HG02610 (cell line): ENCODE measurements around the gene CCKAR.

Experiments
- ATAC-seq: cut with Tn5 transposase; IDR thresholded peaks from one replicate; pipeline ENCODE4 v1.9.1; 2021; ENCODE audit warnings: mild to moderate bottlenecking, moderate library complexity; ENCODE audit not compliant: unreplicated experiment

CCKAR gene

DNA sequence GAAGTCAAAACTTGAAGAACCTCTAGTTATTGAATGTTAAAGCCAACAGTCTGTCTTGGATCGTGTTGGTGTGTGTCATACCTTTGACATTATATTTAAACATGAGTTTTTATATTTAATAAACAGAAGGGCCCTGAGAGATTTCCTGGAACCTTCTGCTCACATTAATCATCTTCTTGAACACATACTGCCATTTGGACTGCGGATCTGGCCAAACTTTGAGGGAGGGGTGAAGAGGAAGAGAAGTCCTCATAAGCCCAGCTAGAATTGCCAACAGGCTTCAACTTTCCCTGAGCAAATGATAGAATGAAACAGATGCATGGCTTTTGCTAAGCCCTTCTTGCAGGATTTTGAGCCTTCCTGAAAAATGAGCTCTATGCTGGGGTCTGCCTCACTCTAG lies 27.4 kb downstream of the CCKAR start:
- no peak for ATAC-seq

- no peak for ATAC-seq
Measured at GRCh38 chr4:26459756-26460530, 30.3 kb downstream of the CCKAR start.

DNA sequence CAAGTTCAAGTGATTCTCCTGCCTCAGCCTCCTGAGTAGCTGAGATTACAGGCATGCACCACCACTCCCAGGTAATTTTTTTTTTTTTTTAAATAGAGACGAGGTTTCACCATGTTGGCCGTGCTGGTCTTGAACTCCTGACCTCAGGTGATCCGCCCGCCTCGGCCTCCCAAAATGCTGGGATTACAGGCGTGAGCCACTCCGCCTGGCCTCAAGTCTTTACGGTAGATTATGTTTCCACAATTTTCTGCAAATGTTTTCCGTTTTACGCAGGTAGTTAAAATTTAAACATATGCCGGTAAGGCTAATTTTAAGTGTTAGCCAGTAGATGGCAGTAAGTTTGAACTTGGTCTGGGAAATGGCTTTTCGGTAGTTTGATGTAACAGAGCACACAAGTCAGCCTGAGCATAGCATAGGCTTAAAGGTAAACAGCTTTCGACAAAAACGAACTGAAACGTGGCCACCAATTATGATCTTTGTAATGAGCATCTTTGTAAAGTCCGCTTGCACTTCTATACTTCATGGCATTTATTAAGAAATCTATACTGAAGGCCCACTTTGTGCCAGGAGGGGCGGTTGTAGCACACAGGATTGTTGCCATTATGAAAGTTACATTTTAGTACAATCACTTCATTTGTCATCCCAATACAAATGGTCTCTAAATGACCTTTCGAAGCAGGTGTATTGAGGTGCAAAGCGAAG lies 31.1 kb downstream of the CCKAR start:
- peak; percentile 57 for ATAC-seq

- ATAC-seq, result no peak
Measured at GRCh38 chr4:26458157-26458561, 32.1 kb downstream of the CCKAR start.

GRCh38 chr4:26457412-26457811 lies 32.9 kb downstream of the CCKAR start:
- ATAC-seq, result no peak

DNA sequence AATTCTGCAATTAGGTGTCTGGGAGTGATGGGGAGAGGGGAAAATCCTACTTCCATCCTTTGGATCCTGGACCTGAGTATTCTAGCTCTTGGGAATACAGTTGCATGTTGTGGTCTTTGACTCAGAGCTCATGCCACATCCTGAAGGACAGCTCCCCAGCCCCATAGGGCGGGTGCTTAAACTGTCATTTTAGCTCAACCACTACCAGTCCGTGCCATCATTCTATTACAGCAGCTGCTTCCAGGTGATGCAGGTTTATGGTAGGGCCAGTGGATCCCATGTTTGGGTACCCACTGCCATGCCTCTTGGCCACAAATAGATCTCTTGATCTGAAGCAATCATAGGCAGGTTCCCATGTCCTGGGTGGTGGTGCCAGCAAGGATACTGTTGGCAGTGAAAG lies 34.7 kb downstream of the CCKAR start:
- ATAC-seq, result no peak

DNA sequence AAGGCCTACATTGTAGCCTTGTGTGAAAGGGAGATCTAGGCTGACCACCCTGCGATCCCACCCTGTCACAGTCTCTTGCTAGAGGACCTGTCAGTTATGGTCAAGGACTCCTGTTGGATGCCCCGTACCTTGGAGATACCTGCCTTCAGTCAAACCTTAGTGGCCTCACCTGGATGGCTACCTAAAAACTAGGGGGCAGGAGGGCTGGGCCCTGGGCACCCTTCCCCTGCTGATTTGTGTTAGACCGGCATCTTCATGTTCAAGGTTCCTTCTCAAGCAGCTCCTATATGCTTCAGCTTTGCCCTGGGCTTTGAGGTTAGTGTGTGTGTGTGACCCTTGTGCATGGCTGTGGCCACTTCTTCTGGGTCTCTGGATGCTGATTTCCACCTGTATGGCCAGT lies 35.3 kb downstream of the CCKAR start:
- no peak for ATAC-seq

- ATAC-seq, result no peak
Measured at GRCh38 chr4:26452565-26453531, 37.4 kb downstream of the CCKAR start.

DNA sequence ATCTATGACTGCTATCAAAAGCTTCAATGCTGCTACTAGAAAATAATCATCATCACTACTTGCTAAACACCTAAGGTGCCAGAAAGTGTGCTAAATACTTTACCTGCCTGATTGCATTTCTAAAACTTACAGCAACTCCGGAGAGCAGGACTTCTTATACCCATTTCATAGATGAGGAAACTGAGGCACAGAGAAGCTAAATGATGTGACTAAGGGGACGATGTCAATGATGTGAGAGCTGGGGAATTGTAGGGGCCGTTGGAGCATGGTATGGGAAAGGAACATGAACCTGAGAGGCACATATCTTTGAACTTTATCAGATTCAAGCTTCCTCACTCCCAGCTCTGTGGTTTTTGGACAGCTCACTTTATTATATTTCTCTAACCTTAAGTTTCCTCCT lies 38.7 kb downstream of the CCKAR start:
- no peak for ATAC-seq

GRCh38 chr4:26450418-26450817 lies 39.9 kb downstream of the CCKAR start:
- ATAC-seq, result no peak

DNA sequence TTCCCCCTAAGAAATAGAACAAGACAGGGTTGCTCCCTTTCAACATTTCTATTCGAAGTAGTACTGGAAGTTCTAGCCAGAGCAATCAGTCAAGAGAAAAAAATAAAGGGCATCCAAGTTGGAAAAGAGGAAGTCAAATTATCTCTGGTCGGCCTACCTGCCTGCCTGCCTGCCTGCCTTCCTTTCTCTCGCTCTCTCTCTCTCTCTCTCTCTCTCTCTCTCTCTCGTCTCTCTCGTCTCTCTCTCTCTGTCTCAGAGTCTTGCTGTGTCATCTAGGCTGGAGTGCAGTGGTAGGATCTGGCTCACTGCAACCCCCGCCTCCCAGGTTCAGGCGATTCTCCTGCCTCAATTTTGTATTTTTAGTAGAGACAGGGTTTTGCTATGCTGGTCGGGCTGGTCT lies 42.9 kb downstream of the CCKAR start:
- ATAC-seq, result no peak

DNA sequence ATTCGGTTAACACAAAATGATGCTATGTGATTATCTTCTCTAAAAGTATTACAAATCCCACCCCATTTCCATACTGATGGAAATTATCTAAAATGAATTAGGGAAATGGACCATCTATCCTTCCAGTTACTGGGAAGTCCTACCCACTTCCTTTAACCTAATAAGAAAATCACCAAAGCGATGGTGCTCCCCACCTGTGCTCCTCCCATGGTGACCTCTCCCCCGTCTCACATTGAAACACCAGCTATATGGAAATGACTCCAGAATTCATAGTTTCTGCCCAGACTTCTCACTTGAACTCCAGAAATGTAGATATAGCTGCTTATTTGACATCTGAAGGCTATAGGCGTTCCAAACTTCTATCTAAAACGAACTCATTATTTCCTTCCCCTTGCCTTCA lies 48.5 kb downstream of the CCKAR start:
- no peak for ATAC-seq

- ATAC-seq, result no peak
Measured at GRCh38 chr4:26441102-26441501, 49.2 kb downstream of the CCKAR start.

- no peak for ATAC-seq
Measured at GRCh38 chr4:26434030-26434639, 56.1 kb downstream of the CCKAR start.

DNA sequence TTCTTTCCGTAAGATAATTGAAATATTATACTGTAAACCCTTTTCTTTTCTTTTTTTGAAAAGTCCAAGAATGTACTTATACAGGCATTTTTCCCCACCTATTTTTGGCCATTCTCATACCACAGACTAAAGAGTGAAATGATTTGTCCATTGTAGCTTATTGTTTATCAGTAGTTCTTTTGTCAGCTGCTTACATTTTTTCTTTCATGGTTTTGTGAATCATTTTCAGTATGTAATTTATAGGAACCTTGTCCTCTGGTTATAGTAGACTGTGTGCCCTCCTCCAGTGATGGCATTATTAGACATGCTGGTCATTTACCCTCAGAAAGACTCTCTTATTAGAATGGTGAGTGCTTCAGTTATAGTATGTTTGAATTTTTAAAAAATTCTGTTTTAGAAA lies 56.7 kb downstream of the CCKAR start:
- no peak for ATAC-seq

DNA sequence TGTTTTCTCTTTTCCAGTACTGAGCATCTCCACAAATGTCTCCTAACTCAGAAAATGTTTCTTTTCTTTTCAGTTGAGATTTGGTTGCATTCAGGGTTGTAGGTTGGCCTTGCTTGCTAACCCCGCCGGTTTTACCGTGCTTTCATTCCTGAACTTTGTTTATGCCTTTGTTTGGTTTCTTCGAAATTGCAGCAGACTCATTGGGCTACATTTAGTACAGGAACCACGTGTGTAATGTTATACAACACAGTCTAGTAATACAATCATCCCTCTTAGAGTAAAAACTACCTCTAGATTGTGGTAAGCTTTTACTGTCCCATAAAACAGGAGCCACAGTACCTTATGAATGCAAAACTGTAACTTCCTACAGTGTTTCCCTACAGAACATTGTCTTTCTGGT lies 57.9 kb downstream of the CCKAR start:
- no peak for ATAC-seq

DNA sequence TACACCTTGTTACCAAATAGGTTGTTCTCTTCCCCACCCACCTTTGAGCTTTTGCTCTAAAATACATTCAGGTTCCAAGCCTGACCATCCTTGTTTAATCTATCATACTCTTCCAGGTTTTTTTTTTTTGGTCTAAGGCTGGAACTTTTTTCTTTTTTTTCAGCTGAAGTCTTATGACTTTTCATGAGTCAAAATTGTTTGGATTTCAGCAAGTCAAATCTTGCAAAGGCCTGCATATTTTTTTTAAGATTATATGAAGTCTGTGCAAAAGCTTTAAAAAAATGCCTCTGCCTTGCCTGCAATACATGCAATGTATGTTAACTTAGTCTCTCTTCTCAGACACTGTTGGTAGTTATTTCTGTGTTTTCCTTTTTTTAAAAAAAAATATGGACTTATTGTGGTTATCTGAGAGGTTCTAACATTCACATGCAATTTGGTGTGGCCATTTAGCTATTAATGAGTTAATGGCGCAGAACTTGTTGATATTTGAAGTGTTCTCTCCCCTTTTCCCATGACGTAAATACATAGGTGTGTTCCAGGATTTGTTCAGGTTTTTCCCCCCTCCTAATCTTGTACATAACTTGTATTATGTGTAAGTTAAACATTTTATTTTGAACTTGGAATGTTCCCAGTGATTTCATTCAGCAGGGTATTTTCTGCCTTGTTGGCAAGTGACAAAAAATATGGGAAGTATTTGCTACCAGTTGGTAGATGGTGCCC lies 58.7 kb downstream of the CCKAR start:
- ATAC-seq, result no peak
